GM23338 (cell line): Measurements from ENCODE around the gene COL4A3. TPM values are rescaled to one million over a fixed set of nuclear protein-coding genes. Genes with fewer than 3 reads are reported as not detected.

Source experiments
- ATAC-seq: fragments of 200-7000 bp; cut with Tn5 transposase; 3 replicates; pipeline ENCODE4 v1.9.1; 2020
- DNase-seq: peaks from one replicate; pipeline ENCODE4 v3.0.0-alpha.2; 2015; ENCODE audit warnings: low spot score
- H2AFZ ChIP-seq: fragments of 200-600 bp; sonication (generic); 2 replicates; pipeline ENCODE4 v1.8.0; 2016; ENCODE audit warnings: antibody characterized with exemption, mild to moderate bottlenecking, moderate library complexity
- H3F3A ChIP-seq: fragments of 200-600 bp; sonication (generic); replicated peaks from 2 replicates; pipeline ENCODE4 v1.8.0; 2017; ENCODE audit warnings: antibody characterized with exemption, mixed run types, low read depth
- H3K27ac ChIP-seq: fragments of 200-600 bp; sonication (generic); 2 replicates; pipeline ENCODE4 v1.6.1; 2016; ENCODE audit warnings: low read depth
- H3K27me3 ChIP-seq: fragments of 200-600 bp; sonication (generic); 2 replicates; pipeline ENCODE4 v1.8.0; 2016; ENCODE audit warnings: mild to moderate bottlenecking, mixed run types, moderate library complexity; ENCODE audit not compliant: insufficient read depth
- H3K36me3 ChIP-seq: fragments of 200-600 bp; sonication (generic); 2 replicates; pipeline ENCODE4 v1.8.0; 2016; ENCODE audit warnings: mild to moderate bottlenecking; ENCODE audit not compliant: insufficient read depth
- H3K4me1 ChIP-seq: fragments of 200-600 bp; sonication (generic); 2 replicates; pipeline ENCODE4 v1.8.0; 2016; ENCODE audit warnings: mild to moderate bottlenecking, moderate library complexity; ENCODE audit not compliant: insufficient read depth
- H3K4me2 ChIP-seq: fragments of 200-600 bp; sonication (generic); 2 replicates; pipeline ENCODE4 v1.7.1; 2017; ENCODE audit warnings: mixed run types
- H3K4me3 ChIP-seq: fragments of 200-600 bp; sonication (generic); 2 replicates; pipeline ENCODE4 v1.6.1; 2016; ENCODE audit warnings: mixed run types
- H3K79me2 ChIP-seq: fragments of 200-600 bp; sonication (generic); replicated peaks from 2 replicates; pipeline ENCODE4 v1.8.0; 2017; ENCODE audit warnings: mild to moderate bottlenecking; ENCODE audit not compliant: insufficient read depth
- H3K9me2 ChIP-seq: fragments of 200-600 bp; sonication (generic); 2 replicates; pipeline ENCODE4 v1.8.0; 2017; ENCODE audit not compliant: insufficient read depth
- H4K20me1 ChIP-seq: fragments of 200-600 bp; sonication (generic); replicated peaks from 2 replicates; pipeline ENCODE4 v1.8.0; 2017; ENCODE audit warnings: mild to moderate bottlenecking; ENCODE audit not compliant: insufficient read depth
- H3K27ac Mint-ChIP-seq: 2 replicates; pipeline ENCODE4 v1.8.0; 2020; ENCODE audit warnings: inconsistent platforms, mild to moderate bottlenecking, moderate library complexity, mixed read lengths
- H3K27me3 Mint-ChIP-seq: 3 replicates; pipeline ENCODE4 v1.8.0; 2022; ENCODE audit warnings: low read depth, mild to moderate bottlenecking, moderate library complexity, mixed read lengths, inconsistent platforms; ENCODE audit not compliant: insufficient read depth, poor library complexity
- H3K36me3 Mint-ChIP-seq: 3 replicates; pipeline ENCODE4 v1.8.0; 2021; ENCODE audit warnings: low read depth, mild to moderate bottlenecking, inconsistent platforms, moderate library complexity, mixed read lengths
- H3K4me1 Mint-ChIP-seq: 3 replicates; pipeline ENCODE4 v1.8.0; 2020; ENCODE audit warnings: mild to moderate bottlenecking, inconsistent platforms, mixed read lengths
- H3K4me3 Mint-ChIP-seq: 3 replicates; pipeline ENCODE4 v1.8.0; 2021; ENCODE audit warnings: moderate library complexity, mild to moderate bottlenecking, inconsistent platforms, mixed read lengths
- H3K9me3 Mint-ChIP-seq: 3 replicates; pipeline ENCODE4 v1.8.0; 2020; ENCODE audit warnings: moderate library complexity, mild to moderate bottlenecking, inconsistent platforms, mixed read lengths
- CREB1 ChIP-seq: fragments of 250-450 bp; sonication (Bioruptor Pico); IDR thresholded peaks from 2 replicates; pipeline ENCODE4 v1.5.0; 2020; ENCODE audit warnings: low read depth, mild to moderate bottlenecking, moderate library complexity
- EZH2phosphoT487 ChIP-seq: fragments of 200-600 bp; sonication (generic); IDR thresholded peaks from one replicate; pipeline ENCODE4 v1.8.1; 2018; ENCODE audit warnings: antibody characterized with exemption; ENCODE audit not compliant: unreplicated experiment
- JUNB ChIP-seq: IDR thresholded peaks from one replicate; pipeline ENCODE4 v1.6.1; 2016; ENCODE audit warnings: antibody characterized with exemption; ENCODE audit not compliant: unreplicated experiment
- REST ChIP-seq: IDR thresholded peaks from one replicate; pipeline ENCODE4 v1.6.1; 2018; ENCODE audit warnings: antibody characterized with exemption; ENCODE audit not compliant: unreplicated experiment
- STAT1 ChIP-seq: IDR thresholded peaks from one replicate; pipeline ENCODE4 v1.6.1; 2016; ENCODE audit warnings: antibody characterized with exemption; ENCODE audit not compliant: unreplicated experiment
- ZNF114 ChIP-seq: fragments of 250-450 bp; sonication (Bioruptor Pico); IDR thresholded peaks from 2 replicates; pipeline ENCODE4 v1.5.0; 2020; ENCODE audit warnings: mild to moderate bottlenecking, moderate library complexity
- ZNF462 ChIP-seq: fragments of 250-450 bp; sonication (Bioruptor Pico); IDR thresholded peaks from 2 replicates; pipeline ENCODE4 v1.5.0; 2020; ENCODE audit warnings: mild to moderate bottlenecking, moderate library complexity
- polyA plus RNA-seq: library from polyadenylated mRNA; unstranded; fragments of >200 nt; fragmentation: Nextera tagmentation; extraction: Ambion mirVana; gene quantifications from 2 replicates; pipeline ENCODE4 v1.2.1, GENCODE V29; 2016
- total RNA-seq: library from RNA; depleted of rRNA; stranded (reverse); fragments of >200 nt; shearing (Covaris generic); gene quantifications from 2 replicates; pipeline ENCODE4 v1.2.3, GENCODE V29; 2014

Gene COL4A3
- total and polyA plus RNA-seq, 2 experiments from 2014 or later: 1.1 to 3.5 TPM

GRCh38 chr2:227147023-227147422, 17.4 kb upstream of the COL4A3 start:
- DNase-seq (no peak), ATAC-seq (no peak)
- no peak for TF ChIP-seq REST
- no peak for TF ChIP-seq CREB1 (CRISPR knock-in tag)
- TF ChIP-seq JUNB: no peak
- TF ChIP-seq EZH2phosphoT487: no peak
- Mint-ChIP-seq H3K4me3 (no peak overlapping the region), H3K27me3 (no peaks in the 10 kb centered on the region), H3K9me3 (peaks cover 7% of the 10 kb centered on the region; the same call in 2 of the 3 replicates), H3K4me1 (no peaks in the 10 kb centered on the region; the same call in 2 of the 3 replicates), H3K36me3 (peaks cover 3% of the 10 kb centered on the region; the same call in 2 of the 3 replicates), H3K27ac (no peak overlapping the region)
- Histone ChIP-seq H3F3A (no peaks in the 10 kb centered on the region), H3K27ac (no peak overlapping the region), H3K79me2 (no peaks in the 10 kb centered on the region), H3K4me3 (no peak overlapping the region), H3K36me3 (0 out of 2 replicates have a peak, but pooled peaks cover 4% of the 10 kb centered on the region), H3K27me3 (no peaks in the 10 kb centered on the region), H3K4me2 (no peak overlapping the region), H3K4me1 (0 out of 2 replicates have a peak, but pooled peaks cover 2% of the 10 kb centered on the region), H2AFZ (no peak overlapping the region), H4K20me1 (no peaks in the 10 kb centered on the region), H3K9me2 (no peaks in the 10 kb centered on the region)

DNA sequence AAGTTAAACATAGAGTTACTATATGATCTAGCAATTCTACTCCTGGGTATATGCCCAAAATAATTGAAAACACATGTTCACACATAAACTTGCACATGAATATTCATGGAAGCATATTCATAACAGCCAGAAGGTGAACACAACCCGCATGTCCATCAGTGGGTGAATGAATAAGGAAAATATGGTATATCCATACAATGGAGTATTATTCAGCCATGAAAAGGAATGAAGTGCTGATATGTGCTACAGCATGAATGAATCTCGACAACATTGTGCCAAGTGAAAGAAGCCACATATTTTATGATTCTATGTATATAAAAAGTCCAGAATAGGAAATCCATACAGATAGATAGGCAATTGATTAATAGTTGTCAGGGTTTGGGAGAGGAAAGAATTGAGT, 16.3 kb upstream of the COL4A3 start:
- Histone ChIP-seq H3K4me2 (no peak overlapping the region), H3K4me3 (no peak overlapping the region), H3K9me2 (no peaks in the 10 kb centered on the region), H3K79me2 (no peaks in the 10 kb centered on the region), H4K20me1 (no peaks in the 10 kb centered on the region), H3K36me3 (0 out of 2 replicates have a peak, but pooled peaks cover 4% of the 10 kb centered on the region), H3F3A (no peaks in the 10 kb centered on the region), H3K4me1 (peaks cover 13% of the 10 kb centered on the region; the same call in 1 of the 2 replicates), H3K27me3 (no peaks in the 10 kb centered on the region), H2AFZ (no peak overlapping the region), H3K27ac (no peak overlapping the region)
- Mint-ChIP-seq H3K9me3 (peaks cover 7% of the 10 kb centered on the region; the same call in 2 of the 3 replicates), H3K36me3 (peaks cover 3% of the 10 kb centered on the region; the same call in 2 of the 3 replicates), H3K27ac (no peak overlapping the region), H3K27me3 (no peaks in the 10 kb centered on the region), H3K4me1 (peaks cover 6% of the 10 kb centered on the region; the same call in 2 of the 3 replicates), H3K4me3 (no peak overlapping the region)
- ATAC-seq (no peak), DNase-seq (no peak)
- no peak for TF ChIP-seq ZNF462 (CRISPR knock-in tag)
- no peak for TF ChIP-seq JUNB
- TF ChIP-seq STAT1: no peak
- no peak for TF ChIP-seq CREB1 (CRISPR knock-in tag)
- TF ChIP-seq ZNF114 (CRISPR knock-in tag): no peak
